Stimulated activated CD8-positive, alpha-beta memory T cell treated with anti-CD3 and anti-CD28 coated beads, Interleukin-2, amount 100 ng/mL, for 48 hours (primary cell): Measurements from ENCODE around the gene PLD3.

ENCODE experiments used
- DNase-seq, 2 donors: peaks; one replicate each; pipeline ENCODE4 v3.0.0-alpha.2; 2020; ENCODE audit warnings: low read depth in 2 of 2

PLD3 gene, protein sequence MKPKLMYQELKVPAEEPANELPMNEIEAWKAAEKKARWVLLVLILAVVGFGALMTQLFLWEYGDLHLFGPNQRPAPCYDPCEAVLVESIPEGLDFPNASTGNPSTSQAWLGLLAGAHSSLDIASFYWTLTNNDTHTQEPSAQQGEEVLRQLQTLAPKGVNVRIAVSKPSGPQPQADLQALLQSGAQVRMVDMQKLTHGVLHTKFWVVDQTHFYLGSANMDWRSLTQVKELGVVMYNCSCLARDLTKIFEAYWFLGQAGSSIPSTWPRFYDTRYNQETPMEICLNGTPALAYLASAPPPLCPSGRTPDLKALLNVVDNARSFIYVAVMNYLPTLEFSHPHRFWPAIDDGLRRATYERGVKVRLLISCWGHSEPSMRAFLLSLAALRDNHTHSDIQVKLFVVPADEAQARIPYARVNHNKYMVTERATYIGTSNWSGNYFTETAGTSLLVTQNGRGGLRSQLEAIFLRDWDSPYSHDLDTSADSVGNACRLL

DNA sequence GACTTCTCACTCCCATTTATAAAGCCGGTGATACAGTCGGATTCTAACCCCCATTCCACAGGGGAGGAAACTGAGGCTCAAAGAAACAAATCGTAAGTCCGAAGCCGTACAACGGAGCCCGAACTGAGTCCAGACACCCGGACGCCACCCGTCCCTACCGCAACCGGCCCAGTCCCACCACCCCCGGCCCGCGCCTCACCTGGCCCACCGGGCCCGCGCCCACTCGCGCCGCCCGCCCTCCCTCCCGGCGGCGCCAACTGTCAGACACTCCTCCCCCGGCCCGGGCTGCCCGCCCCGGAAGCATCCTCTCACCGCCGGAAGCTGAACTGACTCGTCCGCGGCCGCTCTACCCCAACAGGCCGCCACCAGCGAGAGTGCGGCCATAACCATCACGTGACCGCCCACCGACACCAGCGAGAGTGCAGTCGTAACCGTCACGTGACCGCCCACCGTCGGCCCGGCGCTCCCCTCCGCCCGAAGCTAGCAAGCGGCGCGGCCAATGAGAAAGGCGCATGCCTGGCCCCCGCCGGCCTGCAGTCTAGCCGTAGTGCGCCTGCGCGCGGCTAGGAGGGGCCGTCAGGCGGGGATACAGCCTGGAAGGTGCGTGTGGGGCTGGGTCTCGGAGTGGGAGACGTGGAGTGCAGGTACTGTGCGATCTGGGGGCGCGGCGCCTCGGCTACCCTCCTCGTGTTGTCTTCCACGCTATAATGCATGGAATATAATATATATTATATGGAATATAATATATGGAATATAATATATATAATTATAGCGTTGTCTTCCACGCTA is at the start of gene PLD3, which contains the start of gene C19orf47:
Gene PLD3, plus strand, starts transcription at position 571 of the 789 bp plus-strand sequence. CDS start 17,789 bp downstream, outside the sequence.
Gene C19orf47, minus strand, starts transcription at position 273 of the 789 bp plus-strand sequence. CDS start 6,540 bp downstream, outside the sequence.
- peak; percentile 98 for DNase-seq

DNA sequence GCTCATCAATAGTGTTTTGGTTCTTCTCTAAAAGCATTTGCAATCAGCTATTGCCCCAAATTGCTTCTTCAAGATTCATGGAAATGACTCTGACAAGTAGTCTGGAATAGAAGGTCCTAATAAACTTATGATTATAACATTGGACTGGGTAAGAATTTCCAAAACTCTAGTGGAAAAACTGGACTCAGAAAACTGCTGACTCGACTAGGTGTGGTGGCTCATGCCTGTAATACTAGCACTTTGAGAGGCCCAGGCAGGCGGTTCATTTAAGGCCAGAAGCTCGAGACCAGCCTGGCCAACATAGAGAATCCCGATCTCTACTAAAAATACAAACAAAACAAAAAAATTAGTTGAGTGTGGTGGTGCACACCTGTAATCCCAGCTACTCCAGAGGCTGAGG is 47.8 kb upstream of the PLD3 start:
- DNase-seq: no peak

- DNase-seq: no peak
Observed at GRCh38 chr19:40302224-40303011, 46.1 kb upstream of the PLD3 start.

- DNase-seq: no peak
Observed at GRCh38 chr19:40303765-40304164, 44.7 kb upstream of the PLD3 start.

- DNase-seq: no peak
Observed at GRCh38 chr19:40304306-40304705, 44.2 kb upstream of the PLD3 start.

- DNase-seq: peak; percentile 52 to 56
Observed at GRCh38 chr19:40305403-40305802, 43.1 kb upstream of the PLD3 start.

DNA sequence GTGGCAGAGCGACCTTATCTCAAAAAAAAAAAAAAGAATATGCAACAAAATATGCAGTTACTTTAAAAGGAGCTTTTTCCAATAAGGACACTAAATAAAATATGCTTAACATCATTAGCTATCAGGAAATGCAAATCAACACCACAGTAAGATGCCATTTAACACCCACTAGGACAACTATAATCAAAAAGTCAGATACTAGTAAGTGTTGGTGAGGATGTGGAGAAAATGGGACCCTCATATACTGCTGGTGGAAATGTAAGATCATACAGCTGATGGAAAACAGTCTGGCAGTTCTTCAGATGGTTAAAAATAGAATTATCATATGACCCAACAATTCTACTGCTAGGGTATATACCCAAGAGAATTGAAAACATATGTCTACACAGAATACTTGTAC is 38.8 kb upstream of the PLD3 start:
- no peak for DNase-seq

- no peak for DNase-seq
Observed at GRCh38 chr19:40312533-40312932, 36.0 kb upstream of the PLD3 start.

DNA sequence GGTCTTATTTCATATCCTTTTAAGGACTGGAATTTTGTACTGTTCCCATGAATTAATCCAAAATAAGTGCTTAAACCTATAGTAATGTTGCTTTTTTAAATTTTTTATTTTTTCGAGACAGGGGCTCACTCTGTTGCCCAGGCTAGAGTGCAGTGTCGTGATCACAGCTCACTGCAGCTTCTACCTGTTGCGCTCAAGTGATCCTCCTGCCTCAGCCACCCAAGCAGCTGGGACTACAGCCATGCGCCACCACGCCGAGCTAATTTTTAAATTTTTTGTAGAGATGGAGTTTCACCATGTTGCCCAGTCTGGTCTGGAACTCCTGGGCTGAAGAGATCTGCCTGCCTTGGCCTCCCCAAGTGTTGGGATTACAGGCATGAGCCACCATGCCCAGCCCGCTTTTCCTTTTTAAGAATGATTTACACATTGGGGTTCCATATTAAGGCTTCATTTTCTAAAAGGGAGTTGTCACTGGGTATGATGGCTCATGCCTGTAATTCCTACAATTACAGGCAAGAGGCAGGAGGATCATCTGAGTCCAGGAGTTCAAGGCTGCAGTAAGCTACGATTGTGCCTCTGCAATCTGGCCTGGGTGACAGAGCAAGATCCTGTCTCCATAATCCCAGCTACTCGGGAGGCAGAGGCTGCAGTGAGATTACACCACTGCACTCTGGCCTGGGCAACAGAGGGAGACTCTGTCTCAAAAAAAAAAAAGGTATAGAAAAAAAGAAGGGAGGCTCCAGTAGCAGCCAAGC is 35.1 kb upstream of the PLD3 start:
- no peak for DNase-seq

GRCh38 chr19:40314656-40315055 is 33.8 kb upstream of the PLD3 start:
- no peak for DNase-seq

DNA sequence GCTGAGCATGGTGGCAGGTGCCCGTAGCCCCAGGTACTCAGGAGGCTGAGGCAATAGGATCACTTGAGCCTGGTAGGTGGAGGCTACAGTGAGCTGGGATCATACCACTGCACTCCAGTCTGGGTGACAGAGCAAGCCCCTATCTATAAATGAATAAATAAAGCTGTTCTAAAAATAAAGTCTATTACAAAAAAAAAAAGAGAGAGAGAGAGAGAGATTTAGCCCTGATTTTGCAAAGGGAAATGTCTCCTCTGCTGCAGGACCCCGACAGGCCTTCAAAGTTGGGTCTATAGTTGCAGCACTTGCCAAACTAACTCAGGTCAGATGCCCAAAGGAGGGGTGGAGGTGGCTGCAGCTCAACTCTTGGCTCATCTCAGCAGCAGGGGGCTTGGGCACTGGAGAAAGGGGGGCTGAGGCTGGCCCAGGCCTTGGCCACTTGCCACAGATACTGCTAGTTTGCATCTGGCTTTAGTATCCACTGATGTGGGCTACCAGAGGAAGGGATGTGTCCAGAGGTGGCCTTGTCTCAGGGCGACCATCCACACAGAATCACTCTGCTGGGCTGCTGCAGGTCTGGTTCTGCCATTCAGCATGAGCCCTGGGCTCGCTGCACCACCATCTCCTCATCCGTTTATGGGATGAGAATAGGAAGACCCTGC is 32.6 kb upstream of the PLD3 start:
- DNase-seq: no peak

DNA sequence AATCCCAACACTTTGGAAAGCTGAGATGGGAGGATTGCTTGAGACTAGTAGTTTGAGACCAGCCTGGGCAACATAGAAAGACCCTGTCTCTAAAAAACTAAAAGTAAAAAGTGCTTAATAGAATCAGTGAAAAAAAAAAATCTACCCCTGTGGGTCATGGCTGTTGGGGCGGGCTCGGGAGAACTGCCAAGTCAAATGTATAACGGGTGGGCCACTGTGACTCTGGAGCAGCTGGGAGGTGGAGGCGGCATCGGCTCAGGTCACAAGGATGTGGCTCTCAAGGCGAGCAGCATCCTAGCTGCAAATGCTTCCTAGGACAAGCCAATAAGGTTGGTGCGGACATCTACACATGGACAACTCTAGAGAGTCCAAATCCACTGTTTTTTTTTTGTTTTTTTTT is 31.2 kb upstream of the PLD3 start:
- DNase-seq: no peak

GRCh38 chr19:40320558-40320935 is 27.9 kb upstream of the PLD3 start:
- DNase-seq: no peak

- DNase-seq: no peak
Observed at GRCh38 chr19:40321076-40321475, 27.4 kb upstream of the PLD3 start.

DNA sequence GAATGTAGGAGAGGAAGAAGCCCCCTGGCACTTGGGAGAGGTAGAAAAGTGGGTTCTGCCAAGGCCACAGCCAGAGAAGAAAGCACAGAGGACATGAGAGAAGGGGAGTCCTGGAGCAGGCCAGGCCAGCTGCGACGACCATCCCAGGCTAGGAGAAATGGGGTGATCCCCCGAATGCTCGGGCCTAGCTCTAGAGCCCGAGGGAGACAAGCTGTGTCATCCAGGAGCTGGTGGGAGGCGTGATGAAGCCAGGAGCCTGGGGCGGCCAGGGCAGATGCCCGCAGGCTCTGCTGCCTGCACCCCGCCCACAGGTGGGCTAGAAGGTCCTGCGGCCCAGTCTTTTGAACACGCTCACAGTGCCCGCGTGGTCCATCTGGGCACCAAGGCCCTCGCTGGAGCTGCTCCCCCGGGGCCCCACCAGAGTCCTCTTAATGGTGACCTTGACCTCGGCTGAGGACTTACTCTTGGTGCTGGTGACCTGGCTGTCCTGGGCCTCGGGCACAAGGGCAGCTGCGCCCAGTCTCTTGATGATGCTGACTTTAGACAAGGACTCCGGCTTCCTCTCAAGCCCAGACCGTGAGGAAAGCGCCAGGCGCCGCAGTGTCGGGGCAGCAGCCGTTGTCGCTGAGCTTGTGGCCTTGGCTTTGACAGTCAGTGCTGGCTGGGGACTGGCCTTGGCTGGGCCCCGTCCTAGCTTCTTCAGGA is 26.8 kb upstream of the PLD3 start:
- DNase-seq: no peak

DNA sequence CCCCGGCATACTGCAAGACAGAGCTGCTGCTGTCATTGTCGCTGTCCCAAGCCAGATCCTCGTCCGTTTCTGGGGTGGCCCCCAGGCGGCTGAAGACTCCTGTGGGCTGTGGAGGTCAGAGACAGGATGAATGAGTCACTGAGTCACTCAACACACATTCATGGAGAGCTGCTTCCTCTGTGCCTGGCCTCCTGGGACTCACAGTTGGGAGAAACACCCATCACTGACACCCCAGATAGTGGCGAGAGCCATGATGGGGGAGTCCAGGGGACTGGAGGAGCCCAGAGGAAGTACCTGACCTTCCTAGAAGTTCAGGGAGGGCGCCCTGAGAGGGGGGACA is 26.3 kb upstream of the PLD3 start:
- no peak for DNase-seq

DNA sequence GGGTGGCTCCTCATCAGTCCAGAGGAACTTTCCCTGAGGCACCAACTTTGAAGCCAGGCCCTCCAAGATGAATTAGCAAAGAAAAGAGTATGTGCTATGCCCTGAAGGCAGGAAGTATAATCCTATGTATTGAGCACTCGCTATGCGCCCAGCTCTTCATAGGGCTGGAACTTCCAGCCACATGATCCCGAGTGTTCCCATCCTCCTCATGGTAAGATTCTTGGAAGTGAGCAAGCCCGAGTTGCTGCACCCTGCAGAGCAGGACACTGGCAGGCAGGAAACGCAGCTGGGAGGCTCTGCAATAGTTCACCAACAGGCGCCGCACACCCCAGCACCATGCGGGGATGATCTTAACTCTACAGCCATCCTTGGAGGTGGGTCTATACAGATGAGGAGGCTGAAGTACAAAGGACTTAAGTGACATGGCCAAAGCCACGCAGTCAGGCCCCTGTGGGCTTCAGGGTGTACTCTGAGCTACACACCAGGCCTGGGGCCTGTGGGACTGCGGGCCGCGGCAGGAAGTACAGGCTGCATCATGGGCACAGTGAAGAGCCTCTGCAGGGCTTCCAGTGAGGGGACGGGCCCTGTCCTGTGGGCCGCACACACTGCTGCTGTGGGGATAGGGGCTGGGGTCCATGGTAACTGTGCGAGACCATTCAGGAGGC is 25.4 kb upstream of the PLD3 start:
- DNase-seq: no peak

DNA sequence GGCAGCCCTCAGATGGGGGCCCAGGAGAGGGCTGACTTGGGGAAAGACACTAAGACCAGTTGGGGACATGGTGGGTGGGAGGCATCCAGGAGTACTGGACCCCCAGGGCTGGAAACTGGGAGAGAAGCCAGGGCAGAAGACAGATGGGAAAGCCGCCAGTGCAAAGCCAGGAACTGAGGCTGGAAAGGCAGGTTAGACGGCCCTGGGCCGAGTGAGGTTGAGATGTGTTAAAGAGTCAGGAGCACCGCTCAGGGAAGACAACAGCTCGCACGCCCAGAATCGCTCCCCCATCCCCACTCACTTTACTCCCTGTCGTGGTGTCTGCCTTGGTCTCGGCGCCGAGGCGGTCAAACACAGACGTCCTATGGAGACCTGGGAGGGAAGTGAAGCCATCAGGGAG is 24.8 kb upstream of the PLD3 start:
- no peak for DNase-seq

GRCh38 chr19:40326201-40326600 is 22.3 kb upstream of the PLD3 start:
- DNase-seq: no peak

GRCh38 chr19:40331052-40331451 is 17.4 kb upstream of the PLD3 start:
- DNase-seq: no peak
